Lower lobe of right lung (tissue), 2 donors: ENCODE results near the gene CCP110. TPM values are rescaled to one million over a fixed set of nuclear protein-coding genes. Genes with fewer than 3 reads are reported as not detected.

Experiments used
- ATAC-seq, 2 donors: fragments of 200-7000 bp; cut with Tn5 transposase; one replicate each; pipeline ENCODE4 v1.9.1; 2020 to 2022; ENCODE audit warnings: mild to moderate bottlenecking in 2 of 2, moderate library complexity in 2 of 2
- DNase-seq: peaks from one replicate; pipeline ENCODE4 v3.0.0-alpha.2; 2020
- H3K27ac ChIP-seq: fragments of 200-600 bp; one replicate; pipeline ENCODE4 v1.8.0; 2022
- H3K27me3 ChIP-seq: fragments of 200-600 bp; one replicate; pipeline ENCODE4 v1.8.0; 2022; ENCODE audit warnings: low read depth
- H3K36me3 ChIP-seq: fragments of 200-600 bp; one replicate; pipeline ENCODE4 v1.8.0; 2022; ENCODE audit warnings: mild to moderate bottlenecking
- H3K4me1 ChIP-seq: fragments of 200-600 bp; one replicate; pipeline ENCODE4 v1.8.0; 2022
- H3K4me3 ChIP-seq: fragments of 200-600 bp; one replicate; pipeline ENCODE4 v1.8.0; 2022; ENCODE audit warnings: mild to moderate bottlenecking
- H3K9me3 ChIP-seq: fragments of 200-600 bp; one replicate; pipeline ENCODE4 v1.8.0; 2022
- intact Hi-C: fragments of 100-400 bp; cut with DNase I; formaldehyde crosslinking; loops from one replicate; pipeline ENCODE4 v1.11.0; 2022
- total RNA-seq: library from RNA; stranded (reverse); fragmentation: NEBNext Ultra II Directional; extraction: Animal tissue kit (Norgen Biotek cat#: 25700); gene quantifications from one replicate; pipeline ENCODE4 v1.2.1, GENCODE V29; 2021
- TF ChIP-seq, protein P1 (sequence below): fragments of 200-600 bp; IDR thresholded peaks from one replicate; pipeline ENCODE4 v1.8.0; 2022; ENCODE audit warnings: antibody characterized with exemption, mild to moderate bottlenecking
- donor health status: DM: no; HTN: yes; CAD: no; lungs with severe emphysema.

The CCP110 gene
- total RNA-seq, 1 donor from 2014 or later, result 23.9 TPM

DNA sequence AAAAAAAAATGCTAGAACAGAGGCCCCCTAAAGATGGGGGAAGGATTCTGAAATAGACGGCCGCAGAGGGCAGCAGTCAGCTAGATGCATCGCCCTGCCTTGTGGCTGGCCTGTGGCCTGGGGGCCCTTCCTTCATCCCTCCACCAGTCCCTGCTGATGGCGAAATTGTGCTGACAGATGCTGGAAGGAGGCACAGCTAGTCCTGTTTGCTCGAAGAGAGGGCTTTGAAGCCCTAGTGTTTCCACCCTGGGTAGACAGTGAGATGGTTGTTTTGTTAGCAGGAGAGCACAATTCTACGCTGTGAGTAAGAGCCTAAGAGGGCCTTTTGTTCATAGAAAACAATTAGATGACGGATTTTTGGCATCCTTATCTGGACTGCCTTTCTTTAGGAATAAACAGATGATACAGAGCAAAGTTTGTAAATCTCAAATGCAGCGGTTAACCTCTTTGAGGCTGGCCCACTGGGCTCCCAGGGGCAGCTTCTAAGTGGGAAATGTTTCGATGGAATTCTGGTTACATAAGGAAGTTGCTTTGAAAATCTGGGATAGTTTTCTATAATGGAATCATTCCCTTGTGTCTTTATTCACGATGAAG is 54.7 kb downstream of the CCP110 start:
- ATAC-seq (no peak), DNase-seq (no peak)
- H3K9me3 ChIP-seq, result no peaks in the 10 kb centered on the region
- no peak overlapping the region for H3K4me3 ChIP-seq
- no peak overlapping the region for H3K27ac ChIP-seq
- TF ChIP-seq, protein P1, sequence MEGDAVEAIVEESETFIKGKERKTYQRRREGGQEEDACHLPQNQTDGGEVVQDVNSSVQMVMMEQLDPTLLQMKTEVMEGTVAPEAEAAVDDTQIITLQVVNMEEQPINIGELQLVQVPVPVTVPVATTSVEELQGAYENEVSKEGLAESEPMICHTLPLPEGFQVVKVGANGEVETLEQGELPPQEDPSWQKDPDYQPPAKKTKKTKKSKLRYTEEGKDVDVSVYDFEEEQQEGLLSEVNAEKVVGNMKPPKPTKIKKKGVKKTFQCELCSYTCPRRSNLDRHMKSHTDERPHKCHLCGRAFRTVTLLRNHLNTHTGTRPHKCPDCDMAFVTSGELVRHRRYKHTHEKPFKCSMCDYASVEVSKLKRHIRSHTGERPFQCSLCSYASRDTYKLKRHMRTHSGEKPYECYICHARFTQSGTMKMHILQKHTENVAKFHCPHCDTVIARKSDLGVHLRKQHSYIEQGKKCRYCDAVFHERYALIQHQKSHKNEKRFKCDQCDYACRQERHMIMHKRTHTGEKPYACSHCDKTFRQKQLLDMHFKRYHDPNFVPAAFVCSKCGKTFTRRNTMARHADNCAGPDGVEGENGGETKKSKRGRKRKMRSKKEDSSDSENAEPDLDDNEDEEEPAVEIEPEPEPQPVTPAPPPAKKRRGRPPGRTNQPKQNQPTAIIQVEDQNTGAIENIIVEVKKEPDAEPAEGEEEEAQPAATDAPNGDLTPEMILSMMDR, result no peak
- H3K4me1 ChIP-seq, result no peaks in the 10 kb centered on the region
- intact Hi-C loops, result no loop called here
- peaks cover 96% of the 10 kb centered on the region for H3K36me3 ChIP-seq
- no peaks in the 10 kb centered on the region for H3K27me3 ChIP-seq

DNA sequence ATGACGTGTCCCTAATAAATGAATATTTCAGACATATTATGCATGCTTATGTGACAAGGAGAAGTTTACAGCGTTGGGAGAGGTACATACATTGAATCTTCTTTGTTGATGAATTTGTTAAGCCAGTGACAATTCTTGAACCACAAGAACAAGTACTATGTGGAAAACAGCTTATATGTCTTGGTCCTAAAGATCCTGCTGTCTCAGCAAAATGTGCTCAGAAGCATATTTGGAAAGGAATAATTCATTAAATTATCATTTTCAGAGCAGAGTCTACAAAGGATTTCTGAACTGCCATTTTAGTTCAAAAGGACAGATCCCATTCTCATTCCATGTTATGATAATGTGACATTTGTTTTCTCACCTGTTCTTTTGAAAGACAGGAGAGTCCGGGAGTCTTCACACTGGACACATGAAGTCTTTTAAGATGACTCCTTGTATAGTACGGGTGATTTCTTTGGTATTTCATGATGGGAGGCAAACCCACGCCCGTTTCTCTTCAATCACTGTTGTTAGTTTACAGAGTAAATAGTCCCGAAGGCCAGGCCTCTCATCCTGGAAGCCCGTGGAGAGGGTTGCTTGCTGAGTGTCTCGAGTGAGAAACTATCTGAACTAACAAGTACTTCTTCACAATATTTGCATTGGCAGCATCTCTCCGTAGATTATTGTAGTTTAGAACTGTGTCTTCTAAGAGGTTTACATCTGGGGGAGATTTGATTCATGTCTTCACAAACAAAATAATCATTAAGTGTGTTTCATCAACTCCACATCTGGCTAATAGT is 58.5 kb downstream of the CCP110 start:
- Histone ChIP-seq H3K4me1 (no peaks in the 10 kb centered on the region), H3K4me3 (no peak overlapping the region), H3K36me3 (peaks cover 98% of the 10 kb centered on the region), H3K9me3 (no peaks in the 10 kb centered on the region), H3K27ac (no peak overlapping the region), H3K27me3 (no peaks in the 10 kb centered on the region)
- peak in 1 of 2 donors; percentile 43 for ATAC-seq
- no peak for DNase-seq
- intact Hi-C loops, result no loop called here
- TF ChIP-seq, protein P1, result no peak

- Histone ChIP-seq H3K36me3 (peaks cover 93% of the 10 kb centered on the region), H3K27ac (no peak overlapping the region), H3K9me3 (no peaks in the 10 kb centered on the region), H3K4me3 (no peak overlapping the region), H3K4me1 (no peaks in the 10 kb centered on the region), H3K27me3 (no peaks in the 10 kb centered on the region)
- intact Hi-C loops, result no loop called here
- TF ChIP-seq, protein P1, result peak; percentile 78
- ATAC-seq (peak; percentile 83 to 86), DNase-seq (no peak)
These were observed 60.0 kb downstream of the CCP110 start for GRCh38 chr16:19583665-19584300.

DNA sequence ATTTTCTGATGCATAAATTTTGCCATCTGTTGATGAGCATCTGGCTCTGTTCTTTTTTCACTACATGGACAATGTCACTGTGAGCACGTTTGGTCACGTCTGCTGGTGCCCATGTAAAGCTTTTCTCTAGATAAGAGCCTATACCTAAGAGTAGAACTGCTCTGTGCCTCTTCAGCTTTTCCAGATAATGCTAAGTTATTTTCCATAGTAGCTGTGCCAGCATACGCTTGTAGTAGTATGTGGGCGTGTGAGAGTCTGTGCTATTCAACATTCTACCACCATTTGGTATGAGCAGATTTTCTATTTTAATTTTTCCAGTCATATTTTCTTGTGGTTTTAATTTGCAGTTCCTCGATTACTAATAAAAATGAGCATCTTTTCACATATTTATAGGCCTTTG is 64.9 kb downstream of the CCP110 start:
- intact Hi-C loops, result no loop called here
- H3K4me3 ChIP-seq, result no peak overlapping the region
- H3K9me3 ChIP-seq, result no peaks in the 10 kb centered on the region
- H3K4me1 ChIP-seq, result no peaks in the 10 kb centered on the region
- H3K27me3 ChIP-seq, result no peaks in the 10 kb centered on the region
- ATAC-seq, result no peak
- TF ChIP-seq, protein P1, result no peak
- no peak for DNase-seq
- H3K27ac ChIP-seq, result no peak overlapping the region
- peaks cover 80% of the 10 kb centered on the region for H3K36me3 ChIP-seq

GRCh38 chr16:19589106-19589505 is 65.4 kb downstream of the CCP110 start:
- TF ChIP-seq, protein P1, result no peak
- Histone ChIP-seq H3K36me3 (peaks cover 80% of the 10 kb centered on the region), H3K4me1 (no peaks in the 10 kb centered on the region), H3K27ac (no peak overlapping the region), H3K4me3 (no peak overlapping the region), H3K27me3 (no peaks in the 10 kb centered on the region), H3K9me3 (no peaks in the 10 kb centered on the region)
- DNase-seq, result no peak
- ATAC-seq, result no peak
- intact Hi-C loops, result no loop called here
